ENCODE results near the gene KLHL12. TPM values are rescaled to one million over a fixed set of nuclear protein-coding genes. Genes with fewer than 3 reads are reported as not detected.

Gene KLHL12
- polyA plus RNA-seq, 1 donor (not counting 4 experiments of a cell fraction or from before 2014, with no cell fraction given), result 32.3 TPM

GRCh38 chr1:202852163-202852904, 74.7 kb downstream of the KLHL12 start:
- H3K36me3 ChIP-seq (ENCODE audit: control insufficient read depth in 2 of 2, extremely low read depth in 1 of 2, insufficient read depth in 2 of 2, low read length in 2 of 2), result no peaks in the 10 kb centered on the region
- no peaks in the 10 kb centered on the region for H3K27me3 ChIP-seq (ENCODE audit: control insufficient read depth, extremely low read depth, insufficient read depth, low read length)
- H3K9me1 ChIP-seq (ENCODE audit: control insufficient read depth, extremely low read depth, insufficient read depth, low read length), result no peaks in the 10 kb centered on the region
- no peak overlapping the region for H3K4me3 ChIP-seq (ENCODE audit: control insufficient read depth in 2 of 3, extremely low read depth in 1 of 3, insufficient read depth in 2 of 3, low read depth in 1 of 3, low read length in 3 of 3)
- TF ChIP-seq CTCF (optimal IDR thresholded peaks at IDR 0.05 in 1 of 3, IDR thresholded peaks at IDR 0.05 in 1 of 3, conservative IDR thresholded peaks at IDR 0.05 in 1 of 3; ENCODE audit: extremely low read depth in 1 of 3, insufficient read depth in 2 of 3, low read length in 3 of 3) (peak; percentile 82 to 94 (median 92)), EZH2 (IDR thresholded peaks at IDR 0.05; ENCODE audit: low read length) (no peak)
- H3K4me1 ChIP-seq (ENCODE audit: control insufficient read depth, extremely low read depth, insufficient read depth, low read length), result no peaks in the 10 kb centered on the region
- no peak overlapping the region for H3K4me2 ChIP-seq (ENCODE audit: control insufficient read depth, extremely low read depth, insufficient read depth, low read depth, low read length)
- no peak overlapping the region for H3K9ac ChIP-seq (ENCODE audit: control insufficient read depth, extremely low read depth, insufficient read depth, low read length)
- DNase-seq (ENCODE audit: low read depth, low spot score) (peak; percentile 21), FAIRE-seq (peak; percentile 76)
- peak overlapping the region; percentile 78 for H2AFZ ChIP-seq (ENCODE audit: control insufficient read depth, low read length)
- no peak overlapping the region for H3K27ac ChIP-seq (ENCODE audit: control insufficient read depth, insufficient read depth, low read length)
- H4K20me1 ChIP-seq (ENCODE audit: control insufficient read depth, extremely low read depth, insufficient read depth, low read length), result no peaks in the 10 kb centered on the region
- dilution Hi-C loops (cut with MboI; ENCODE audit: extremely low pct_ligation_motif_present, low sequenced_read_pairs), result no loop called here
- no peaks in the 10 kb centered on the region for H3K9me3 ChIP-seq (ENCODE audit: control insufficient read depth, low read depth, low read length)
- H3K79me2 ChIP-seq (ENCODE audit: control insufficient read depth, insufficient read depth, low read length), result no peaks in the 10 kb centered on the region

GRCh38 chr1:202850593-202851362, 76.3 kb downstream of the KLHL12 start:
- DNase-seq (ENCODE audit: low read depth, low spot score) (no peak), FAIRE-seq (no peak)
- Histone ChIP-seq H3K4me2 (ENCODE audit: control insufficient read depth, extremely low read depth, insufficient read depth, low read depth, low read length) (no peak overlapping the region), H3K27me3 (ENCODE audit: control insufficient read depth, extremely low read depth, insufficient read depth, low read length) (no peaks in the 10 kb centered on the region), H3K4me3 (ENCODE audit: control insufficient read depth in 2 of 3, extremely low read depth in 1 of 3, insufficient read depth in 2 of 3, low read depth in 1 of 3, low read length in 3 of 3) (no peak overlapping the region), H3K9me1 (ENCODE audit: control insufficient read depth, extremely low read depth, insufficient read depth, low read length) (no peaks in the 10 kb centered on the region), H3K9me3 (ENCODE audit: control insufficient read depth, low read depth, low read length) (no peaks in the 10 kb centered on the region), H3K9ac (ENCODE audit: control insufficient read depth, extremely low read depth, insufficient read depth, low read length) (no peak overlapping the region), H3K4me1 (ENCODE audit: control insufficient read depth, extremely low read depth, insufficient read depth, low read length) (no peaks in the 10 kb centered on the region), H3K36me3 (ENCODE audit: control insufficient read depth in 2 of 2, extremely low read depth in 1 of 2, insufficient read depth in 2 of 2, low read length in 2 of 2) (no peaks in the 10 kb centered on the region), H2AFZ (ENCODE audit: control insufficient read depth, low read length) (no peak overlapping the region), H4K20me1 (ENCODE audit: control insufficient read depth, extremely low read depth, insufficient read depth, low read length) (no peaks in the 10 kb centered on the region), H3K27ac (ENCODE audit: control insufficient read depth, insufficient read depth, low read length) (no peak overlapping the region), H3K79me2 (ENCODE audit: control insufficient read depth, insufficient read depth, low read length) (no peaks in the 10 kb centered on the region)
- TF ChIP-seq EZH2 (IDR thresholded peaks at IDR 0.05; ENCODE audit: low read length) (no peak), CTCF (optimal IDR thresholded peaks at IDR 0.05 in 1 of 3, IDR thresholded peaks at IDR 0.05 in 1 of 3, conservative IDR thresholded peaks at IDR 0.05 in 1 of 3; ENCODE audit: extremely low read depth in 1 of 3, insufficient read depth in 2 of 3, low read length in 3 of 3) (no peak)
- dilution Hi-C loops (cut with MboI; ENCODE audit: extremely low pct_ligation_motif_present, low sequenced_read_pairs), result no loop called here
